Cerebellar cortex (tissue), 1 donor: Measurements from ENCODE around the gene IQGAP2.
"Not testable (repeated sequence)": the region's sequence is repeated elsewhere in the genome, so short reads cannot be mapped to it uniquely, and the experiment has no call there.

Source experiments
- DNase-seq: peaks from one replicate; pipeline ENCODE4 v3.0.0-alpha.2; 2015; ENCODE audit warnings: low spot score

Gene IQGAP2

DNA sequence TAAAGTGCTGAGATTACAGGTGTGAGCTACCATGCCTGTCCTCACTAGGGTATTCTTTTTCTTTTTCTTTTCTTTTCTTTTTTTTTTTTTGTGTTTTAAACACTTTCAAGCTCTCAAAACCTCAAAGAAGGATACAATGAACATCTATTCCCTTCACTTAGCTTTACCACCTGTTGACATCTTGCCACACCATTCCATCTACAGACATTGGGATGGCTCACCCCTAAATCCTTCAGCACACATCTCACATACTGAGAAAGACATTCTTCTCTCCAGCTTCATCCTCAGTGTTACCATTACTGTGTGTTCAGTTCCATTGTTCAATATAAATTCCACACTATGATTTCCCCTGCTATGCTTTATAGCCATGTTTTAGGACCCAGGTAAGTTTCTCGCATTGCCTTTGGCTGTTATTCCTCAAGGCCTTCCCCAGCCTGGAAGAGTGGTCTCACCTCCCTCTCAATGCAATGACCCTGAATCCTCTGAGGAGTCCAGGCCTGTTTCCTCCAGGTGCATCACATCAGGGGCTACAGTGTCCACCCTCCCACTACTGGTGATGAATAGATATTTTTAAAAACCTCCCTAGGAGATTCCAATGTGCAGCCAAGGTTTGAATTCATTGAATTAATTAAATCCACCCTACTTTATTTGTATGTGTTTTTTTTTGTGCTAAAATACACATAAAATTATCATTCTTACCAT lies 16.7 kb downstream of the IQGAP2 start:
- DNase-seq = no peak

DNA sequence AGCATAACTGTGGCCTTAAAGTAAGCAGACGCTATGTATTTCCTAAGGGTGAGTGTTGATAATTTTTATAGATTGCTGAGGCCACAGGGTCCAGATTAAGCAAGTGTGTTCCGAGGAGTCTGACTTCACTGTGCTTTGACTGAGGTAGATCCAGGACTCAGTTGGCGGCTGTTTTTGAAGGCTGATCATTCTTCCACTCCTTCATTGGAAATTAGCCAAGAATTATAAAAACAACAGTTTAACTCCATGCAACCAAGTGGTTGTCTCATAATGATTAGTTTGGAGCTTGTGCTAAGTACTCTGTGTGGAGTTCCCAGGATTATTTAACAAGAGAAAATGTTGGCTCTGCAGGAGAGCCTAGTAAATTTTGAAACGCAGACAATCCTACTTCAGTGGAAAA lies 19.1 kb downstream of the IQGAP2 start:
- no peak for DNase-seq

DNA sequence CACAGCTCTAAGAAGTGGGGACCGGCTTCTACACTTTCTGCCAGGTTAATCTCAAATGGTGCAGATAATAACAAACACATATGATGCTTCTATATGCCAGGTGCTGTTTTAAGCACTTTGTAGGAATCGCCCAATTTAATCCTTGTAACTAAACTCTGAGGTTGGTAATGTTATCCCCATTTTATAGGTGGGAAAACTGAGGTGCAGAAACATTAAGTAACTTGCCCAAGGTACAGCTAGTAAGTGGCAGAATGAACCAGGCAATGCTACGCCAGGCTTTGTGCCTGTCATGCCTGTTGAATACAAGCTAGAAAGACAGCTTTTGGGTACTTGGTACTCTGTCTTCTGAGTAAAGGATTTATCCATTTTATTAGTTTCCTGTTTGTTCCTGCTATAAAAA lies 19.7 kb downstream of the IQGAP2 start:
- DNase-seq = no peak

DNA sequence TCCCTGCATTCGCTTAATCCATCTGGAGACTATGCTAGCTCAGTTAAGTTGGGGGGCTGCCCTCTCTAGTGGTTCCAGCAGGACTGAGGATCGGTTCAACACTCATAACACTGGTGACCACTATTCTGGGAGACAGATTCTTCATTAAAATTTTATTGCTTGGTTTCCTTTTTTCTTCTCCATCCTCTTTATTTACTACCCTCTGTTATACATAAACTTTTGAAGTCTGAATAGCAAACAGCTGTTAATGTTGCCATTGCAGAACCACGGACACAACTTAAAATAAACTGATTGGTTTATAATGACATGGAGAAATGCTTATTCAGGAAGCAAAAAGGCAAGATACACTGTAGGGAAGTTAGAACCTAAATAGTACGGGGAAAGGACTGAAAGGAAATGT lies 22.1 kb downstream of the IQGAP2 start:
- no peak for DNase-seq

DNA sequence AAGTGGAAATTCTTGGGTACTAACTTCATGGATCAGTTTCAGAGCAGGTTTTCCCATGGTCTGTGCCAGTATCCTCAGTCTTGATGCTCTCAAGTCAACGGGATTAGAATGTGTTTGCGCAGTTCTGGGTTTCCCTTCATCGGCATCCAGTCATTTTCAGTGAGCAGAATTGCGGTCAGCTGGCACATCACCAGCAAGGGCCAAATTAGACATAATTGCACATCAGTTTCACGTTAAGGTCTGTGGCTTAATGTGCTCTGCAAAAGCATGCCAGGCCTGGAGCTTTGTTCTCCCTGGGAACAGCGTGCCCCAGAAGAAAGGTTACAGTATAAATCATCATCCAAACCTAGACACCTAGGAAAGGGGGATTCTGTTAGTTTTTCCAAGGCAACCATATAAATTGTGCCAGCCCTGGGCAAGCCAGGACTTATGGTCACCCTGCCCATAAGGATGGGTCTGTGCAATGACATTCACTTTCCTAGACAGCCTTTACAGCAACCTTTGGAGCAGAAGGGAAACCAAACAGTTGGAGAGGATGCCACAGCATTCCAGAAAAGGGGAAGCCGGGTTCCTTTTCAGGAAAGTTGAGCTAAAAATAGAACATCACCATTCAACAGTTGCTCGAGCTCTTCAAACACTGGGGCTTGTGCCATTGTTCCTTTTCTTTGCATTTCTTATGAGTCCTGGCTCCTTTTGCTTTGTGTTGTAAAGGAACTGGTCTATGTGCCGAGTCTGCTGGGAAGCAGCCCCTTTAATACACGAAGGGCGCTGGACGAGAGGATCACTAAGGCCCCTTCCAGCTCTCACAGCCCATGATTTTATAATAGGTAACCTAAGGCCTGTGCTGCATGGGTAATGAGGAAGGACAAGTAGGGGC lies 23.1 kb downstream of the IQGAP2 start:
- no peak for DNase-seq

DNA sequence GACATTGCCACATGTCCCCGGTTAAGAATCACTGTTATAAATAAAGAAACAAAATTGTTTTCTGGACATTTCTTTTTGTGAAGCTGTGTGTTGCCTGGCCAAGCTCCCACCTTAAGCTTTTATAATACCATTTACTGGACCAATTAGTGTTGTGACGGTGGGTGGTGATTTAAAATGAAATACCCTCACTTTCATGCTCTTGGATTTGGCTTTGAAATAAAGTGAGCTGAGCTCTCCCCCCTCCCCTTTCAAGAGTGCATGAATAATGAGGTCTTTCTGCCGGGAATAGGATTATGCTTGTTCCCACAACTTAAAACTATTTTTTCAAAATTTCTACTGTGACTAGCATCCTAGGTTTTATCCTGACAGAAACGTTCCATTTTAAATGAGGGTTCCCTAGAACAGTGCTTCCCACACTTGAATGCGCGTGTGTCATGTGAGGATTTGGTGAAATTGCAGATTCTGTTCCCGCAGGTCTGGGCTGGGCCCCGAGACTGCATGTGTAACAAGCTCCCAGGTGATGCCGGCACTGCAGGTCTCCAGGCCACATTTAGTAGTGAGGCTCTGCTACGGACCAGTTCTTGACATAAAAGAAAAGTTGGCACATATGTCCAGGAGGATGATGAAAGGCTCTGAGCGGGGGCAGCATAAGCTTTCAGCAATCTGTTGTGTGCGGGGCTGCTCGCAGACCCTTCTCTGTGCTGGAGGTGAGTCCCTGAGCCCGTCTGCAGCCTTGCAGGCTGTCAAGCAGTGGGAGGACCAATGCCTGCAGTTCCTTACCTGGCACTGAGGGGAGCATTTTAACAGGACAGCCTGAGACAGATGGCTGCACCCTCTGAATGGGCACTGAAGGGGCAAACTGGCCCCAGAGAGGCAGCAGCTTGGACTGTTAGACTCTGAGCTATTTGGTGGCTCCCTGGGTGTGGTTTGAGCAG lies 24.4 kb downstream of the IQGAP2 start:
- DNase-seq = peak; percentile 87

DNA sequence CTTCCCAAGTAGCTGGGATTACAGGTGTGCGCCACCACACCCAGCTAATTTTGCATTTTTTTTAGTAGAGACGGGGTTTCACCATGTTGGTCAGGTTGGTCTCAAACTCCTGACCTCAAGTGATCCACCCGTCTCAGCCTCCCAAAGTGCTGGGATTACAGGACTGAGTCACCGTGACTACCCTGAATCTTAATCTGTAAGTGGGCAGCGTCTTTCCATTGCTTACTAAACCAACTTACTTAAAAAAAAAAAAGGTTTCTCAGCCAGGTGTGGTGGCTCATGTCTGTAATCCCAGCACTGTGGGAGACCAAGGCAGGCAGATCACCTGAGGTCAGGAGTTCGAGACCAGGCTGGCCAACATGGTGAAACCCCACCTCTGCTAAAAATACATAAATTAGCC lies 25.5 kb downstream of the IQGAP2 start:
- not testable (repeated sequence) for DNase-seq

DNA sequence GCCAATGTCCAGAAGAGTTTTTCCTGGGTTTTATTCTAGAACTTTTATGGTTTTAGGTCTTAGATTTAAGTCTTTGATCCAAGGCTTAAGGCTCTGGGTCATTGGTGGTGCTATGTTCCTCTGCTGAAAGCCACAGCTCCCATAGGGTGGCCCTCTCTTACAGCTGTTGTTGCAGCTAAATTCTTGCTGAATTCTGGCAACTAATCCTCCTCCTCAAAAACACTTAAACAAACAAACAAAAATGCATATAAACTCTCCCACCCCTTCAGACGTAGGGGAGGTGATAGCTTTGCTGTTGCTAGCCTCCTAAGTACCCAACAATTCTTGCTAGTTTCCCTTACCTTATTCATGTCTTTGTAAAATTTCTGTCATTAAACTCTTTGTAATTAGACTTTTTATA lies 30.2 kb downstream of the IQGAP2 start:
- no peak for DNase-seq

DNA sequence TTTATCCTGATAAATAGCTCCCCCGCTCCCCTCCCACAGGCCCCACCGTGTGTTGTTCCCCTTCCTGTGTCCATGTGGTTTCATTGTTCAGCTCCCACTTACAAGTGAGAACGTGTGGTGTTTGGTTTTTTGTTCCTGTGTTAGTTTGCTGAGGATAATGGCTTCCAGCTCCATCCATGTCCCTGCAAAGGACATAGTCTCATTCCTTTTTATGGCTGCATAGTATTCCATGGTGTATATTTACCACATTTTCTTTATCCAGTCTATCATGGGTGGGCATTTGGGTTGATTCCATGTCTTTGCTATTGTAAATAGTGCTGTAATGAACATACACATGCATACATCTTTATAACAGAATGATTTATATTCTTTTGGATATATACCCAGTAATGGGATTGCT lies 34.4 kb downstream of the IQGAP2 start:
- not testable (repeated sequence) for DNase-seq

DNA sequence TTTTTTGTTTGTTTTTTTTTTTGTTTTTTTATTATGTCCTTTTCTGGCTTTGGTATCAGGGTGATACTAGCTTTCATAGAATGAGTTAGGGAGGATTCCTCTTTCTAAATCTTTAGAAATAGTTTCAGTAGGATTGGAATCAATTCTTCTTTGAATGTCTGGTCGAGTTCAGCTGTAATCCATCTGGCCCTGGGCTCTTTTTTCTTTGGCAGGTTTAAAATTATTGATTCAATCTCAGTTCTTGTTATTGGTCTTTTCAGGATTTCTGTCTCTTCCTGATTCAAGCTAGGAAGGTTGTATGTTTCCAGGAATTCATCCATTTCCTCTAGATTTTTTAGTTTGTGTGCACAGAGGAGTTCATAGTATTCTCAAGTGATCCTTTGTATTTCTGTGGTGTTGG lies 34.9 kb downstream of the IQGAP2 start:
- no peak for DNase-seq

DNA sequence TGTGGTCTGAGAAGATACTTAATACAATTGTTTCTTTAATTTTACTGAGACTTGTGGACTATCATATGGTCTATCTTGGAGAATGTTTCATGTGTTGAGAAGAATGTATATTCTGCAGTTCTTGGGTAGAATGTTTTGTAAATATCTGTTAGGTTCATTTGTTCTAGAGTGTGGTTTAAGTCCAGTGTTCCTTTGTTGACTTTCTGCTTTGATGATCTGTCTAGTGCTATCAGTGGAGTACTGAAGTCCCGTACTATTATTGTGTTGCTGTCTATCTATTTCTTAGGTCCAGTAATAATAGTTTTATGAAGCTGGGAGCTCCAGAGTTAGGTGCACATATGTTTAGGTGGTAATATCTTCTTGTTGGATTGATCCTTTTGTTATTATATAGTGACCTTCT lies 36.1 kb downstream of the IQGAP2 start:
- no peak for DNase-seq

DNA sequence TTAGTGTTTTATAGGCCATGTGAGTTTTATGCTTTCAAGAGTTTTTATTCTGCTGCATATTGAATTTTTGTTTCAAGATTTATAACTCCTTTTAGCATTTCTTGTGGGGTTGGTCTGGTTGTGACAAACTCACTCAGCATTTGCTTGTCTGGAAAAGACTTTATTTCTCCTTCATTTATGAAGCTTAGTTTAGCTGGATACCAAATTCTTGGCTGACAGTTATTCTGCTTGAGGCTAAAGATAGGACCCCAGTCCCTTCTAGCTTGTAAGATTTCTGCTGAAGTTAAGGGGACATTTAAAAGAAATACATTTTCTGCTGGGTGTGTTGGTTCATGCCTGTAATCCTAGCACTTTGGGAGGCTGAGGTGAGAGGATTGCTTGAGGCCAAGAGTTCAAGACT lies 36.8 kb downstream of the IQGAP2 start:
- no peak for DNase-seq

DNA sequence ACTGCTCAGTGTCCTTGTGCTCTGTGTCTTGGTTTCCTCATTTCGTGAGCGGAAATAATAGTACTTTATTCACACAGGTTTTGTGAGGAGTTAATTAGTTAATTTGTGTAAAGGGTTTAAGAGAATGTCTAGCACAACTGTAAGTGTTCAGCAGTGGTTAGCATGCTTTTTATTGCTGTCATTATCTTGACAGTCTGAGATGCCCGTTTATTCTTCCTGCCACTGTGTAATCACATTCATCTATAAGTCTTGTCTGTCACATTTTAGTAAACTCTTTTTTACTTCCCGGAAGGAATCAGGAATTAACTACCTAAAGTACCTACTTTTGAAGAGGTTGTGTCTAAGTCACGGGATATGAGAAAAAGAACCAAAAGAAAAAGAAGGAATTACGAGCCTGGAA lies 38.0 kb downstream of the IQGAP2 start:
- DNase-seq = no peak

DNA sequence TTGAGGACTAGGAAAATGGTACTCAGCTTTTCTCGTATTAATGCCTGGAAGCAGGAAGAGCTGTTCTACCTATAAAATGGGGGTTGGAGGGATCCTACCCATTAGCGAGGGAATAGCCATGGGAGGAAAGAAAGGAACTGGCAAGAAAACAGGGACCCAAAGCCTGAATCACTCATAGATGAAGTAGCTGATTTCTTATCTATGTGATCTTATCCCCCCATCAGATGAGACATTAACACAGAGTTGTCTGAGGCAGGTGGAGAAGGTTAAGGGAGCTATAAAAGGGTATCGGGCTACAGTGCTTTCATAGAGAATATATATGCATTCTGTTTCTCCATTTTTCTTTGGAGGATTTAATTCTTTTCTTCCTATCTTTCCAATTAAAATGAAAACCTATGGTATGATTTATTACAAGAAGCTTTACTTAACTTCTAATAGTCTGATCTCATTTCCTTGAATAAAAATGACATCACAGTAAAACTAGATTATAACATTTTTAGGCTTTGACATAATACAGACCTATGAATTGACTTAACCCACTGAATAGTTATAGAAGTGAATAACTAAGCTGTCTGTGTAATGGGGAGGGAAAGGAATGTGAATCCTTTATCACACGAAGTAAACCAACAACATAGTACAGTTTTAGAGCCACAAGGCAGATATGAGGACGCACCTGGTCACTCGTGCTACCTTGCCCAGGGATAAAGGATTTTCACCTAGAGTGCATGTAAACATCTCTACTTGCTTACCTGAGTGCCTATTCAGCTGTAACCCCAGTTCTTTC lies 39.0 kb downstream of the IQGAP2 start:
- no peak for DNase-seq

DNA sequence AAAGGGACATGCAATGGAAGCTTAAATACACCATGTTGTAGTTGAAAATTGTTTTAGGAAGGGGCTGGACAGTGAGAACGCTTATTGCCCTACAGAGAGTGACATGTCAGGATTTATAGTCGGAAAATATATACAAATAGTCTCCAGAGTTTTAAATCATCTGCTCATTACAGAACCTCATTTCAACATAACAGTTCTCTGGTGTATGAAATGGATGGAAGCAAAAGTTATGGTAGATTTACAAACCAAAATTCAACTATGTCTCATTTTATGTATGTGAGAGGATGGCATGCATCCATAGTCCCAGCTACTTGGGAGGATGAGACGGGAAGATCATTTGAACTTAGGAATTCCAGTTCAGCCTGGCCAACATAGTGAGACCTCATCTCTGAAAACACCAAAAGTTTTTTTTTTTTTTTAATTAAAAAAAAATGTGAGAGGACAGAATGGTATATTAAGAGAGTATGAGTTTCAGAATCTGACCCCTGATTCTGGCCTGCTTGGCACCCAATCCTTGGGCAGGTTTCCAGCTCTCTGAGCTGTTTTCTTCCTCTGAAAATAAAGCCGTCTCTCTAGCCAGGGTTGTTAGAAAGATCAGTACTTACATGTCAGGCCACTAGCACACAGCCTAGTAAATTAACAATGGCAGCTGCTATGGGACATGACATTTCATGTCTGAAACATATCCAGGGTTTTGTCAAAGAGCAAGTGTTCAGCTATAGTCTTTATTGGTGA lies 40.1 kb downstream of the IQGAP2 start:
- no peak for DNase-seq

DNA sequence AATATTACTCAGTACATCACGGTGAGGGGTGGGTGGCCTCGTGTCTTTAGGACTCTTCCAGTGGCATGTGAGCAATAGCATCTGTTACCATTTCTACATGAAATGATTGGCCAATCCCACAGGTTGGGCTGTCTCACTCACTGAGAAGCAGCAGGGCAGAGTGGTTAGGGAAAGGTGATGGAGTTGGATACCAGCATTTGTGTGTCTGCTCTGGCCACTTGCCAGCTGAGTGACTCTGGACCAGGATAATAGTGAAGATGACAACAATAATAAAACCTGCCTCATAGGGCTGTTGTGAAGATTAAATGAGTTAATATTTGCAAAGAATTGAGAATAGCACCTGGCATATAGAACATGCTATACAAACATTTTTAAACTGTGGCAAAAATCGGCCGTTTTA lies 42.0 kb downstream of the IQGAP2 start:
- no peak for DNase-seq

DNA sequence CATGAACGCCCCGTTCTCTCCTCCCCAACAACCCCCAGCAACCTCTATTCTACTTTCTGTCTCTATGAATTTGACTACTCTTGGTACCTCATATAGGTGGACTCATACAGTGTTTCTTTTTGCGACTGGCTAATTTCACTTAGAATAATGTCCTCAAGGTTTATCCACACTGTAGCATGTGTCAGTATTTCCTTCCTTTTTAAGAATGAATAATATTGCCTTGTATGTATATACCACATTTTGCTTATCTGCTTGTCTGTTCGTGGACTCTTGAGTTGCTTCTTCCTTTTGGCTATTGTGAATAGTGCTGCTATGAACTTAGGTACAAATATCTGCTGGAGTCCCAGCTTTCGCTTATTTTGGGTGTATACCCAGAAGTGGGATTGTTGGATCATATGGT lies 42.7 kb downstream of the IQGAP2 start:
- DNase-seq = no peak

DNA sequence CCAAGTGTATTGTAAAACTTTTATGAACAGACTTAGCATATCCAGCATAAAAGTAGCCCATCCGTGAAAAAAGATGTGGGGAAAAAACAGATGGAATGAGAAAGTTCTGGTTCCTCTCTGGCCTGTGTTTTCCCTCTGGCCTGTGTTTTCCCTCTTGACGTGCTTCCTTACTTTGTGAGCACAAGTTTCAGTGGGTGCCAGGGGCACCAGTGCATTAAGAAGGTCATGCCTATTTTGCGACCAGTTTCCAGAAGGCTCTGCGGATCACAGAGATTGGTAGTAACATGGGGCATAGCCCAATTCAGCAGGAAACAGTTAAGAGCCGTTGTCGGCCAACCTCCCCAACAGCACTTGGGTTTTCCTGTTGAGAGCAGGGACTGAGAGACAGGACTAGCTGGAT lies 43.7 kb downstream of the IQGAP2 start:
- no peak for DNase-seq

DNA sequence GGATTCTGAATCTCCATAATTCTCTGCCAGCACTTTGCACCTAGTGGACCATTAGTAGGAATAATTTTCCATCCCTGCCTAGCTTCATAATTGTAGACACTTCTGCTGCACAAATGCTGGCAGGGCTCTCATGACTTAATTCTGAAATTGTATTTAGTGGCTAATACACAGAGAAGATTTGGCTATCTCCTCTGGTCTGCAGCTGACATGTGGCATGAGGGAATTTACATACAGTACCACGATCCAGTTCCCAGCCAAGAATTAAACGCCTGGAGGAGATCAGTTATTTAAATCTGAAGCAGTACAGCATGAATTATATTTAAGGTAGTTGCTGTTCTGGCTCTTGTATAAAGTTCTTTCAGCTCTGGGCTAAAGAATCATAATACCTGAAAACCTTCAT lies 46.5 kb downstream of the IQGAP2 start:
- DNase-seq = no peak

DNA sequence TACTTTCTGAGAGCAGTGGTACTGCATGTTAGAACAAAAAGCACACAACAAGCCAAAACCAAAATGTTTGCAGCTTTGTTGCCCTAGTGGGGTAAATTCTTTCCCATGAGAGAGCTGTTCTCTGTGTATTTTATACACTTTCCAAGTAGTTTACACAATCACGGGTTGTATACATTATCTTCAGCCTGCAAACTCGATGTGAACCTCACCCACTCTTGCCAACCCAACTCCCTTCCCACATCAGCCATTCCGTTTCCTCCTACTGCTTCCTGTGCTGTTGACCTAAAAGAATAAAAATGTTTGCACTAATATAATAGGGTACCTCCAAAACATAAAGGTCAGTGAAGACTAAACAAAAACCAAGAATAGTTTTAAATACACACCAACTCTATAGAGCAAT lies 47.0 kb downstream of the IQGAP2 start:
- DNase-seq = no peak
